Prostate gland (tissue), 2 donors: ENCODE data around the gene MKRN1.

Experiments used
- POLR2A ChIP-seq: fragments of 450-650 bp; IDR thresholded peaks from one replicate; pipeline ENCODE4 v1.6.1; 2016; ENCODE audit warnings: antibody characterized with exemption, mild to moderate bottlenecking
- POLR2AphosphoS5 ChIP-seq: sonication (generic); formaldehyde crosslinking; IDR thresholded peaks from one replicate; pipeline ENCODE4 v1.6.1; 2017; ENCODE audit warnings: antibody characterized with exemption
- TF ChIP-seq, protein P1 (sequence below), 4 experiments: fragments of 200-600 bp in 2 of 4; fragments of 450-650 bp in 2 of 4; sonication (generic) in 2 of 4; IDR thresholded peaks; 1 replicate in 3 of 4; 2 replicates in 1 of 4; pipeline ENCODE4 v1.5.1; 2016 to 2019; ENCODE audit warnings: antibody characterized with exemption in 4 of 4, mild to moderate bottlenecking in 2 of 4, moderate library complexity in 2 of 4

DNA sequence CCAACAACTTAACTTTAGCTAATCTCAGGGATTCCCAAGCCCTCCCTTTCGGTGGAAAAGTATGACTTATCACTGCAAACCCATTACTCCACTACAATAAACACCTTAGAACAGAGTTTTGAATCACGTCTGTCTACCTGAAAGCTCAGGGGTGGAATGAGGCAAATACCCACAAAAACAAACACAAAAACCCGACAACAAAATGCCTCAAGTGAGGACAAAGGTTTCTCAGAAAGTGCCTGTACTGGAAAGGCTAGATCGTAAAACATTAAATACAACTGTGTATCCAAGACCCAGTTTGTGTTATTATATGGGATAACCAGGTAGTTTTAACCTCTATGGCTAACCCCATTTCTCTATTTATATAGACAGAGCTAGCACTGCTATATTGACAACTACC, 26.0 kb downstream of the MKRN1 start:
- TF ChIP-seq, protein P1, sequence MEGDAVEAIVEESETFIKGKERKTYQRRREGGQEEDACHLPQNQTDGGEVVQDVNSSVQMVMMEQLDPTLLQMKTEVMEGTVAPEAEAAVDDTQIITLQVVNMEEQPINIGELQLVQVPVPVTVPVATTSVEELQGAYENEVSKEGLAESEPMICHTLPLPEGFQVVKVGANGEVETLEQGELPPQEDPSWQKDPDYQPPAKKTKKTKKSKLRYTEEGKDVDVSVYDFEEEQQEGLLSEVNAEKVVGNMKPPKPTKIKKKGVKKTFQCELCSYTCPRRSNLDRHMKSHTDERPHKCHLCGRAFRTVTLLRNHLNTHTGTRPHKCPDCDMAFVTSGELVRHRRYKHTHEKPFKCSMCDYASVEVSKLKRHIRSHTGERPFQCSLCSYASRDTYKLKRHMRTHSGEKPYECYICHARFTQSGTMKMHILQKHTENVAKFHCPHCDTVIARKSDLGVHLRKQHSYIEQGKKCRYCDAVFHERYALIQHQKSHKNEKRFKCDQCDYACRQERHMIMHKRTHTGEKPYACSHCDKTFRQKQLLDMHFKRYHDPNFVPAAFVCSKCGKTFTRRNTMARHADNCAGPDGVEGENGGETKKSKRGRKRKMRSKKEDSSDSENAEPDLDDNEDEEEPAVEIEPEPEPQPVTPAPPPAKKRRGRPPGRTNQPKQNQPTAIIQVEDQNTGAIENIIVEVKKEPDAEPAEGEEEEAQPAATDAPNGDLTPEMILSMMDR (IDR thresholded peaks at IDR 0.05), result no peak
- TF ChIP-seq POLR2A (no peak), POLR2AphosphoS5 (peak; percentile 17)
